ENCODE data around the gene KCNT2.

- TF ChIP-seq CTCF (IDR thresholded peaks at IDR 0.05): no peak
- TF ChIP-seq POLR2A (IDR thresholded peaks at IDR 0.05): no peak
Measured at GRCh38 chr1:196183941-196184340, 424.3 kb downstream of the KCNT2 start.

All from heart left ventricle (tissue), 13 donors.